ENCODE results near the gene PFN2.

Gene PFN2

DNA sequence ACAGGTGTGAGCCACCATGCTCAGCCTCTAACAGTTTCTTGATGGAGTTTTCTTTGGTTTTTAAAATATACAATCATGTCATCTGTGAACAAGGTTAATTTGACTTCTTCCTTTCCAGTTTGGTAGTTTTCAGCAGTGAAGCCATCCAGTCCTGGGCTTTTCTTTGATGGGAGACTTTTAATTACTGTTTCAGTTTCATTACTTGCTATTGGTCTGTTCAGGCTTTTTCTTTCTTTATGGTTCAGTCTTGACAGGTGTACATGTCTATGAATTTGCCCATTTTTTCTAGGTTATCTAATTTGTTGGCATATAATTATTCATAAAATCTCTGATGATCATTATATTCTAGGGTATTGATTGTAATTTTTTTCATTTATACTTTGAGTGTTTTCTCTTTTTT lies 36.8 kb downstream of the PFN2 start:
- TF ChIP-seq, protein P1, sequence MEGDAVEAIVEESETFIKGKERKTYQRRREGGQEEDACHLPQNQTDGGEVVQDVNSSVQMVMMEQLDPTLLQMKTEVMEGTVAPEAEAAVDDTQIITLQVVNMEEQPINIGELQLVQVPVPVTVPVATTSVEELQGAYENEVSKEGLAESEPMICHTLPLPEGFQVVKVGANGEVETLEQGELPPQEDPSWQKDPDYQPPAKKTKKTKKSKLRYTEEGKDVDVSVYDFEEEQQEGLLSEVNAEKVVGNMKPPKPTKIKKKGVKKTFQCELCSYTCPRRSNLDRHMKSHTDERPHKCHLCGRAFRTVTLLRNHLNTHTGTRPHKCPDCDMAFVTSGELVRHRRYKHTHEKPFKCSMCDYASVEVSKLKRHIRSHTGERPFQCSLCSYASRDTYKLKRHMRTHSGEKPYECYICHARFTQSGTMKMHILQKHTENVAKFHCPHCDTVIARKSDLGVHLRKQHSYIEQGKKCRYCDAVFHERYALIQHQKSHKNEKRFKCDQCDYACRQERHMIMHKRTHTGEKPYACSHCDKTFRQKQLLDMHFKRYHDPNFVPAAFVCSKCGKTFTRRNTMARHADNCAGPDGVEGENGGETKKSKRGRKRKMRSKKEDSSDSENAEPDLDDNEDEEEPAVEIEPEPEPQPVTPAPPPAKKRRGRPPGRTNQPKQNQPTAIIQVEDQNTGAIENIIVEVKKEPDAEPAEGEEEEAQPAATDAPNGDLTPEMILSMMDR (IDR thresholded peaks at IDR 0.05; ENCODE audit: insufficient read depth, low read length, poor library complexity, severe bottlenecking), result no peak
- TF ChIP-seq EZH2phosphoT487 (conservative IDR thresholded peaks at IDR 0.05; ENCODE audit: low read length), result no peak
- H3K9ac ChIP-seq (ENCODE audit: low read length), result no peak overlapping the region
- no peaks in the 10 kb centered on the region for H4K20me1 ChIP-seq (ENCODE audit: low read depth, low read length)
- no peak overlapping the region for H3K27ac ChIP-seq (ENCODE audit: low read depth, low read length)
- no peak overlapping the region for H2AFZ ChIP-seq (ENCODE audit: low read depth, low read length, severe bottlenecking)
- no peaks in the 10 kb centered on the region for H3K27me3 ChIP-seq (ENCODE audit: low read length)
- H3K79me2 ChIP-seq (ENCODE audit: insufficient read depth, low read length), result peaks cover 6% of the 10 kb centered on the region; the same call in 1 of the 2 replicates
- peaks cover 3% of the 10 kb centered on the region; the same call in 1 of the 2 replicates for H3F3A ChIP-seq (ENCODE audit: insufficient read depth)
- H3K36me3 ChIP-seq (ENCODE audit: low read length), result peaks cover 4% of the 10 kb centered on the region; the same call in 1 of the 2 replicates
- no peak overlapping the region for H3K4me2 ChIP-seq (ENCODE audit: low read depth, low read length, poor library complexity, severe bottlenecking)
- H3K9me2 ChIP-seq (replicated peaks; ENCODE audit: insufficient read depth, low read length), result no peaks in the 10 kb centered on the region
- H3K4me3 ChIP-seq (ENCODE audit: insufficient read depth, low read length, poor library complexity, severe bottlenecking), result no peak overlapping the region
- H3K9me3 ChIP-seq (ENCODE audit: insufficient read depth, low read length), result no peaks in the 10 kb centered on the region; the same call in 1 of the 2 replicates

DNA sequence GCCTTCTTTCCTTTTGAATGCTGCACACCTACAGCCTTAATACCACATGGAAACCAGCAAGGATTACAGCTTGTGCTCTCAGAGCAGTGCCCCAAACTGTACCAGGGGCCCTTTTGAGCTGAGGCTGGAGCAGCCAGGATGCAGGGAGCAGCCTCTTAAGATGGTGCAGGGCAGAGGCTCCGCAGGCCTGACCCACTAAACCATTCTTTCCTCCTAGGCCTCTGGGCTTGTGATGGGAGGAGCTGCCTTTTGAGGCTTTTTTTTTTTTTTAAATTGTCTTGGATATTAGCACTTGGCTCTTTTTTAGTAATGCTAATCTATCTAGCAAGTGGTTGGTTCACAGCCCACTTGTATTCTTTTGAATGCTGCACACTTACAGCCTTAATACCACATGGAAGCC lies 37.7 kb downstream of the PFN2 start:
- peaks cover 6% of the 10 kb centered on the region; the same call in 1 of the 2 replicates for H3K79me2 ChIP-seq (ENCODE audit: insufficient read depth, low read length)
- no peak overlapping the region for H3K9ac ChIP-seq (ENCODE audit: low read length)
- no peaks in the 10 kb centered on the region for H4K20me1 ChIP-seq (ENCODE audit: low read depth, low read length)
- H3K27ac ChIP-seq (ENCODE audit: low read depth, low read length), result no peak overlapping the region
- TF ChIP-seq, protein P1 (IDR thresholded peaks at IDR 0.05; ENCODE audit: insufficient read depth, low read length, poor library complexity, severe bottlenecking), result no peak
- no peak for TF ChIP-seq EZH2phosphoT487 (conservative IDR thresholded peaks at IDR 0.05; ENCODE audit: low read length)
- no peaks in the 10 kb centered on the region for H3K27me3 ChIP-seq (ENCODE audit: low read length)
- H3F3A ChIP-seq (ENCODE audit: insufficient read depth), result peaks cover 3% of the 10 kb centered on the region; the same call in 1 of the 2 replicates
- H3K36me3 ChIP-seq (ENCODE audit: low read length), result peaks cover 4% of the 10 kb centered on the region; the same call in 1 of the 2 replicates
- no peak overlapping the region for H3K4me2 ChIP-seq (ENCODE audit: low read depth, low read length, poor library complexity, severe bottlenecking)
- H3K9me2 ChIP-seq (replicated peaks; ENCODE audit: insufficient read depth, low read length), result no peaks in the 10 kb centered on the region
- H2AFZ ChIP-seq (ENCODE audit: low read depth, low read length, severe bottlenecking), result no peak overlapping the region
- H3K4me3 ChIP-seq (ENCODE audit: insufficient read depth, low read length, poor library complexity, severe bottlenecking), result no peak overlapping the region
- no peaks in the 10 kb centered on the region; the same call in 1 of the 2 replicates for H3K9me3 ChIP-seq (ENCODE audit: insufficient read depth, low read length)

DNA sequence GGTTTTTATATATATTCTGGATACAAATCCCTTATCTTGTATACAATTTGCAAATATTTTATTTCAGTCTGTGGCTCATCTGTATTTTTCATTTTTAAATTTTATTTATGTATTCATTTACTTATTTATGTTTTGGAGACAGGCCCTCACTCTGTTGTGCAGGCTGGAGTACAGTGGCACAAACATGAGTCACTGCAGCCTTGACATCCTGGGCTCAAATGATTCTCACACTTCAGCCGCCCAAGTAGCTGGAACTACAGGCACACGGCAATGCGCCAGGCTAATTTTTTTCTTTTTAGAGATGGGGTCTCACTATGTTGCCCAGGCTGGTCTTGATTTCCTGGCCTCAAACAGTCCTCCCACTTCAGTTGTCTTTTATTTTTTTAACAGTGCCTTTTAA lies 50.6 kb downstream of the PFN2 start:
- H3K79me2 ChIP-seq (ENCODE audit: insufficient read depth, low read length), result no peaks in the 10 kb centered on the region
- H3K27me3 ChIP-seq (ENCODE audit: low read length), result no peaks in the 10 kb centered on the region
- no peaks in the 10 kb centered on the region for H4K20me1 ChIP-seq (ENCODE audit: low read depth, low read length)
- TF ChIP-seq EZH2phosphoT487 (conservative IDR thresholded peaks at IDR 0.05; ENCODE audit: low read length), result no peak
- TF ChIP-seq, protein P1 (IDR thresholded peaks at IDR 0.05; ENCODE audit: insufficient read depth, low read length, poor library complexity, severe bottlenecking), result no peak
- H3K36me3 ChIP-seq (ENCODE audit: low read length), result peaks cover 13% of the 10 kb centered on the region; the same call in 1 of the 2 replicates
- H3K9me3 ChIP-seq (ENCODE audit: insufficient read depth, low read length), result no peaks in the 10 kb centered on the region
- no peak overlapping the region for H3K27ac ChIP-seq (ENCODE audit: low read depth, low read length)
- no peak overlapping the region for H3K4me2 ChIP-seq (ENCODE audit: low read depth, low read length, poor library complexity, severe bottlenecking)
- H3K9ac ChIP-seq (ENCODE audit: low read length), result no peak overlapping the region
- no peaks in the 10 kb centered on the region for H3F3A ChIP-seq (ENCODE audit: insufficient read depth)
- H3K9me2 ChIP-seq (replicated peaks; ENCODE audit: insufficient read depth, low read length), result no peaks in the 10 kb centered on the region
- H3K4me3 ChIP-seq (ENCODE audit: insufficient read depth, low read length, poor library complexity, severe bottlenecking), result no peak overlapping the region
- no peak overlapping the region for H2AFZ ChIP-seq (ENCODE audit: low read depth, low read length, severe bottlenecking)

Measured in SU-DHL-6 (cell line).